DMS79 (cell line): ENCODE measurements around the gene DMXL1.
"Not testable (repeated sequence)": the region's sequence is repeated elsewhere in the genome, so short reads cannot be mapped to it uniquely, and the experiment has no call there.

Experiments used
- DNase-seq: peaks from one replicate; lab custom pipeline; 2025; lab: John Stamatoyannopoulos, UW

The DMXL1 gene

GRCh38 chr5:119070578-119070827 lies 384 bp upstream of the DMXL1 start:
- peak; percentile 68 for DNase-seq

- no peak for DNase-seq
These were observed 691 bp downstream of the DMXL1 start for GRCh38 chr5:119071561-119071995.

- DNase-seq = no peak
These were observed 1.6 kb downstream of the DMXL1 start for GRCh38 chr5:119072496-119072895.

- DNase-seq = not testable (repeated sequence)
These were observed 3.0 kb downstream of the DMXL1 start for GRCh38 chr5:119073746-119074337.

- DNase-seq = no peak
These were observed 3.5 kb downstream of the DMXL1 start for GRCh38 chr5:119074419-119074818.

- DNase-seq = not testable (repeated sequence)
These were observed 4.4 kb downstream of the DMXL1 start for GRCh38 chr5:119075269-119075668.

GRCh38 chr5:119076080-119076479 lies 5.2 kb downstream of the DMXL1 start:
- no peak for DNase-seq

- DNase-seq = no peak
These were observed 6.6 kb downstream of the DMXL1 start for GRCh38 chr5:119077444-119077843.

- no peak for DNase-seq
These were observed 7.4 kb downstream of the DMXL1 start for GRCh38 chr5:119078071-119078846.

- DNase-seq = no peak
These were observed 8.0 kb downstream of the DMXL1 start for GRCh38 chr5:119078861-119079260.

GRCh38 chr5:119079318-119079921 lies 8.5 kb downstream of the DMXL1 start:
- DNase-seq = no peak

GRCh38 chr5:119080936-119081335 lies 10.0 kb downstream of the DMXL1 start:
- DNase-seq = no peak

- no peak for DNase-seq
These were observed 11.8 kb downstream of the DMXL1 start for GRCh38 chr5:119082691-119083090.

GRCh38 chr5:119083679-119084078 lies 12.8 kb downstream of the DMXL1 start:
- DNase-seq = no peak

GRCh38 chr5:119088438-119088837 lies 17.6 kb downstream of the DMXL1 start:
- DNase-seq = no peak

- no peak for DNase-seq
These were observed 24.7 kb downstream of the DMXL1 start for GRCh38 chr5:119095611-119096010.

GRCh38 chr5:119105971-119106370 lies 35.1 kb downstream of the DMXL1 start:
- no peak for DNase-seq

GRCh38 chr5:119112151-119112550 lies 41.3 kb downstream of the DMXL1 start:
- DNase-seq = no peak

- DNase-seq = no peak
These were observed 46.4 kb downstream of the DMXL1 start for GRCh38 chr5:119117237-119117636.

GRCh38 chr5:119118000-119118399 lies 47.1 kb downstream of the DMXL1 start:
- DNase-seq = no peak

- no peak for DNase-seq
These were observed 50.0 kb downstream of the DMXL1 start for GRCh38 chr5:119120893-119121292.

- DNase-seq = not testable (repeated sequence)
These were observed 51.6 kb downstream of the DMXL1 start for GRCh38 chr5:119122474-119122873.

- DNase-seq = no peak
These were observed 52.4 kb downstream of the DMXL1 start for GRCh38 chr5:119123280-119123679.

- DNase-seq = no peak
These were observed 58.9 kb downstream of the DMXL1 start for GRCh38 chr5:119129770-119130169.
